Measurements from ENCODE around the gene CABLES1.

The CABLES1 gene

GRCh38 chr18:23301972-23302371, 166.7 kb downstream of the CABLES1 start:
- Histone ChIP-seq H3K36me3 (ENCODE audit: insufficient read depth, low read length) (no peaks in the 10 kb centered on the region), H3K27me3 (ENCODE audit: insufficient read depth, low read length, poor library complexity) (no peaks in the 10 kb centered on the region), H4K20me1 (ENCODE audit: insufficient read depth, low read length) (no peaks in the 10 kb centered on the region), H3K9me3 (ENCODE audit: insufficient read depth, low read length, severe bottlenecking) (no peaks in the 10 kb centered on the region), H3K9ac (ENCODE audit: low read depth, low read length) (no peak overlapping the region), H3K4me3 (ENCODE audit: low read depth in 1 of 2, low read length in 2 of 2) (no peak overlapping the region), H2AFZ (ENCODE audit: low read depth, low read length) (no peak overlapping the region), H3K4me1 (ENCODE audit: insufficient read depth, low read length) (no peaks in the 10 kb centered on the region), H3K79me2 (ENCODE audit: insufficient read depth, low read length) (no peaks in the 10 kb centered on the region), H3K27ac (ENCODE audit: low read length) (no peak overlapping the region), H3K4me2 (ENCODE audit: insufficient read depth, low read length) (no peak overlapping the region)
- ATAC-seq (ENCODE audit: insufficient read depth, low read depth) (no peak), DNase-seq (no peak)
- no peak for TF ChIP-seq EZH2 (IDR thresholded peaks at IDR 0.05; ENCODE audit: borderline replicate concordance, low read depth, low read length, severe bottlenecking)
- TF ChIP-seq, protein P1, sequence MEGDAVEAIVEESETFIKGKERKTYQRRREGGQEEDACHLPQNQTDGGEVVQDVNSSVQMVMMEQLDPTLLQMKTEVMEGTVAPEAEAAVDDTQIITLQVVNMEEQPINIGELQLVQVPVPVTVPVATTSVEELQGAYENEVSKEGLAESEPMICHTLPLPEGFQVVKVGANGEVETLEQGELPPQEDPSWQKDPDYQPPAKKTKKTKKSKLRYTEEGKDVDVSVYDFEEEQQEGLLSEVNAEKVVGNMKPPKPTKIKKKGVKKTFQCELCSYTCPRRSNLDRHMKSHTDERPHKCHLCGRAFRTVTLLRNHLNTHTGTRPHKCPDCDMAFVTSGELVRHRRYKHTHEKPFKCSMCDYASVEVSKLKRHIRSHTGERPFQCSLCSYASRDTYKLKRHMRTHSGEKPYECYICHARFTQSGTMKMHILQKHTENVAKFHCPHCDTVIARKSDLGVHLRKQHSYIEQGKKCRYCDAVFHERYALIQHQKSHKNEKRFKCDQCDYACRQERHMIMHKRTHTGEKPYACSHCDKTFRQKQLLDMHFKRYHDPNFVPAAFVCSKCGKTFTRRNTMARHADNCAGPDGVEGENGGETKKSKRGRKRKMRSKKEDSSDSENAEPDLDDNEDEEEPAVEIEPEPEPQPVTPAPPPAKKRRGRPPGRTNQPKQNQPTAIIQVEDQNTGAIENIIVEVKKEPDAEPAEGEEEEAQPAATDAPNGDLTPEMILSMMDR (IDR thresholded peaks at IDR 0.05; ENCODE audit: borderline replicate concordance, extremely low read depth, low read length, poor library complexity, severe bottlenecking): no peak

- DNase-seq: no peak
- Histone ChIP-seq H3K9ac (ENCODE audit: low read depth, low read length) (no peak overlapping the region), H3K36me3 (ENCODE audit: insufficient read depth, low read length) (no peaks in the 10 kb centered on the region), H3K27ac (ENCODE audit: low read length) (no peak overlapping the region), H2AFZ (ENCODE audit: low read depth, low read length) (no peak overlapping the region), H3K27me3 (ENCODE audit: insufficient read depth, low read length, poor library complexity) (no peaks in the 10 kb centered on the region), H3K9me3 (ENCODE audit: insufficient read depth, low read length, severe bottlenecking) (no peaks in the 10 kb centered on the region), H3K79me2 (ENCODE audit: insufficient read depth, low read length) (no peaks in the 10 kb centered on the region), H3K4me2 (ENCODE audit: insufficient read depth, low read length) (no peak overlapping the region), H4K20me1 (ENCODE audit: insufficient read depth, low read length) (no peaks in the 10 kb centered on the region), H3K4me3 (ENCODE audit: low read depth in 1 of 2, low read length in 2 of 2) (no peak overlapping the region), H3K4me1 (ENCODE audit: insufficient read depth, low read length) (no peaks in the 10 kb centered on the region)
- TF ChIP-seq, protein P1 (IDR thresholded peaks at IDR 0.05; ENCODE audit: borderline replicate concordance, extremely low read depth, low read length, poor library complexity, severe bottlenecking): no peak
- TF ChIP-seq EZH2 (IDR thresholded peaks at IDR 0.05; ENCODE audit: borderline replicate concordance, low read depth, low read length, severe bottlenecking): no peak
- no peak for ATAC-seq (ENCODE audit: insufficient read depth, low read depth)
Observed at GRCh38 chr18:23302511-23302850, 167.2 kb downstream of the CABLES1 start.

DNA sequence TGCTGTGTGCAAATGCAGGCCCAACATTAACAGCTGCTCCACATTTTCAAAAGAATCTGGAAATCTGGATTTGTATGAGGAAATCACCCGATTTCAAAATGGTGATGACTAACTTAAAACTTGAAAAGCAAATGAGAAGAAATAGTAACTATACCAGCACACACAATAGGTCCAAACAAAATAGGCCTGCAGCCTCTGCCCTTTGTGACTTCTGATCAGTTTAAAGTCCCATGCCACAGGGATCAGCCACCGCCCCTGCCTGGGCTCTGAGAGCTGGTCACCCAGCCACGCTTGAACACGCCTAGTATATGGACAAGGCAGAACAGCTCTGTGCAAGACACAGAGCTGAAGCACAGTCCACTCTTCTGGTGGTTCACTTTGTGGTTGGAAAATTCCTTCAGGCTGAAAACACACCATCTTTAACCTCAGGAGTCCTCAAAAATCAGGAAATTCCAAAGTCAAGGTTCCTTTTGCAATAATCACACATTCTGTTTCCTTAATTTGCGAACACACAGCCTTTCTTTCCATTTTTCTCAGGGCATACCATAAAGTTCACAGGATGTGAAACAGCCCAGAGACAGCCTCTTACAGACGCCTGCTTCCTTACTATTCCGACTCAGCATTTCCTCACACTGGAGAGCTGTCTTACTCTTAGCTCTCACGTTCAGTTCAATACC, 167.7 kb downstream of the CABLES1 start:
- Histone ChIP-seq H3K4me2 (ENCODE audit: insufficient read depth, low read length) (no peak overlapping the region), H3K9ac (ENCODE audit: low read depth, low read length) (no peak overlapping the region), H4K20me1 (ENCODE audit: insufficient read depth, low read length) (no peaks in the 10 kb centered on the region), H3K4me1 (ENCODE audit: insufficient read depth, low read length) (peaks cover 5% of the 10 kb centered on the region; the same call in 1 of the 2 replicates), H3K27ac (ENCODE audit: low read length) (no peak overlapping the region), H2AFZ (ENCODE audit: low read depth, low read length) (no peak overlapping the region), H3K4me3 (ENCODE audit: low read depth in 1 of 2, low read length in 2 of 2) (no peak overlapping the region), H3K9me3 (ENCODE audit: insufficient read depth, low read length, severe bottlenecking) (no peaks in the 10 kb centered on the region), H3K36me3 (ENCODE audit: insufficient read depth, low read length) (no peaks in the 10 kb centered on the region), H3K27me3 (ENCODE audit: insufficient read depth, low read length, poor library complexity) (no peaks in the 10 kb centered on the region), H3K79me2 (ENCODE audit: insufficient read depth, low read length) (no peaks in the 10 kb centered on the region)
- TF ChIP-seq EZH2 (IDR thresholded peaks at IDR 0.05; ENCODE audit: borderline replicate concordance, low read depth, low read length, severe bottlenecking): no peak
- TF ChIP-seq, protein P1 (IDR thresholded peaks at IDR 0.05; ENCODE audit: borderline replicate concordance, extremely low read depth, low read length, poor library complexity, severe bottlenecking): no peak
- ATAC-seq (ENCODE audit: insufficient read depth, low read depth): no peak
- DNase-seq: no peak
